HL-60 (cell line): Measurements from ENCODE around the gene ZMYND10.

Experiments used
- POLR2AphosphoS5 ChIP-seq: IDR thresholded peaks from 2 replicates; pipeline ENCODE4 v1.6.1; 2012; ENCODE audit warnings: low read depth
- TF ChIP-seq, protein P1 (sequence below): IDR thresholded peaks from one replicate; pipeline ENCODE4 v1.5.1; 2011; ENCODE audit warnings: low read length, control low read depth, inconsistent platforms; ENCODE audit not compliant: insufficient read depth
- TF ChIP-seq, protein P2 (sequence below): IDR thresholded peaks from 2 replicates; pipeline ENCODE4 v1.6.1; 2012; ENCODE audit warnings: low read depth; ENCODE audit not compliant: insufficient replicate concordance

DNA sequence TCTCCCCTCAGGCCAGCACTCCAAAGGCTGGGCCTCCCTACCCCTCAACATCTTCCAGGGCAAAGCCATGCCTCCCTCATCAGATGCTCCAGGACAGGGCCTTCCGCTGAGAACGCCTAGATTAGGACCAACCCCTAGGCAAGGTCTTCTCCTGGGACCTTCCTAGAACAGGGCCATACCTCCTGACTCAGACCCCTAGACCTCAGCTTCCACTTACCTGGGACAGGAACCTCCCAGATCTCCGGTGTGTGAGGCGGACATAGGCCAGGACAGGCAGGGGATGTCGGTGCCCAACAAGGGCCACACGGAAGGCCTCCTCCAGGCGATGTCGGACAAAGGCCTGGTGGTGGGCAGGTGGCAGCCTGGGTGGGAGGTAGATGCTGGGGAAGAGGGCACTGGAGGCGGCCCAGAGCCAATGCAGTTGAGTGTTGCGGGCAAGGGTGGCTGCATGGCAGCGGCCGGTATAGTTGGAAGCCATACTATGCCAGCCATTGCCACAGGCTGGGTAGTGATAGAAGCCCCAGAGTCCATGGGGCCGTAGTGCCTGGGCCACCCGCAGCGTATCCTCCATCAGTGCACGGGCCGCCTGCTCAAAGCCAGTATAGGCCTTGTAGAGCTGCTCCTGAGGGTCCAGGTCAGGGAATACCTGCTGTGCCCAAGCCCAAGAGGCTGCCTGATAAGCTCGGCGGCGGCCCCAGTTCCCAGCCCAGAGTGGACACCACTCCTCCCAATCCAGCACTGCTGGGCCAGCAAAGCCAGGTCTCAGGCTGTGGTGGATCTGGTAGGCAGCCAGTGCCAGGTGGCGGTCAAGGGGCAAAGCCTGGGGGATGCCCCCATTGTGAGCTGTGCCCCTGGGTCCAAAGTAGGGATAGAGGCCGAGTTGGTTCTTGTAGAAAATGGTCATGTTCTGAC, 50.8 kb downstream of the ZMYND10 start:
- TF ChIP-seq, protein P1, sequence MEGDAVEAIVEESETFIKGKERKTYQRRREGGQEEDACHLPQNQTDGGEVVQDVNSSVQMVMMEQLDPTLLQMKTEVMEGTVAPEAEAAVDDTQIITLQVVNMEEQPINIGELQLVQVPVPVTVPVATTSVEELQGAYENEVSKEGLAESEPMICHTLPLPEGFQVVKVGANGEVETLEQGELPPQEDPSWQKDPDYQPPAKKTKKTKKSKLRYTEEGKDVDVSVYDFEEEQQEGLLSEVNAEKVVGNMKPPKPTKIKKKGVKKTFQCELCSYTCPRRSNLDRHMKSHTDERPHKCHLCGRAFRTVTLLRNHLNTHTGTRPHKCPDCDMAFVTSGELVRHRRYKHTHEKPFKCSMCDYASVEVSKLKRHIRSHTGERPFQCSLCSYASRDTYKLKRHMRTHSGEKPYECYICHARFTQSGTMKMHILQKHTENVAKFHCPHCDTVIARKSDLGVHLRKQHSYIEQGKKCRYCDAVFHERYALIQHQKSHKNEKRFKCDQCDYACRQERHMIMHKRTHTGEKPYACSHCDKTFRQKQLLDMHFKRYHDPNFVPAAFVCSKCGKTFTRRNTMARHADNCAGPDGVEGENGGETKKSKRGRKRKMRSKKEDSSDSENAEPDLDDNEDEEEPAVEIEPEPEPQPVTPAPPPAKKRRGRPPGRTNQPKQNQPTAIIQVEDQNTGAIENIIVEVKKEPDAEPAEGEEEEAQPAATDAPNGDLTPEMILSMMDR: no peak
- no peak for TF ChIP-seq POLR2AphosphoS5
- TF ChIP-seq, protein P2, sequence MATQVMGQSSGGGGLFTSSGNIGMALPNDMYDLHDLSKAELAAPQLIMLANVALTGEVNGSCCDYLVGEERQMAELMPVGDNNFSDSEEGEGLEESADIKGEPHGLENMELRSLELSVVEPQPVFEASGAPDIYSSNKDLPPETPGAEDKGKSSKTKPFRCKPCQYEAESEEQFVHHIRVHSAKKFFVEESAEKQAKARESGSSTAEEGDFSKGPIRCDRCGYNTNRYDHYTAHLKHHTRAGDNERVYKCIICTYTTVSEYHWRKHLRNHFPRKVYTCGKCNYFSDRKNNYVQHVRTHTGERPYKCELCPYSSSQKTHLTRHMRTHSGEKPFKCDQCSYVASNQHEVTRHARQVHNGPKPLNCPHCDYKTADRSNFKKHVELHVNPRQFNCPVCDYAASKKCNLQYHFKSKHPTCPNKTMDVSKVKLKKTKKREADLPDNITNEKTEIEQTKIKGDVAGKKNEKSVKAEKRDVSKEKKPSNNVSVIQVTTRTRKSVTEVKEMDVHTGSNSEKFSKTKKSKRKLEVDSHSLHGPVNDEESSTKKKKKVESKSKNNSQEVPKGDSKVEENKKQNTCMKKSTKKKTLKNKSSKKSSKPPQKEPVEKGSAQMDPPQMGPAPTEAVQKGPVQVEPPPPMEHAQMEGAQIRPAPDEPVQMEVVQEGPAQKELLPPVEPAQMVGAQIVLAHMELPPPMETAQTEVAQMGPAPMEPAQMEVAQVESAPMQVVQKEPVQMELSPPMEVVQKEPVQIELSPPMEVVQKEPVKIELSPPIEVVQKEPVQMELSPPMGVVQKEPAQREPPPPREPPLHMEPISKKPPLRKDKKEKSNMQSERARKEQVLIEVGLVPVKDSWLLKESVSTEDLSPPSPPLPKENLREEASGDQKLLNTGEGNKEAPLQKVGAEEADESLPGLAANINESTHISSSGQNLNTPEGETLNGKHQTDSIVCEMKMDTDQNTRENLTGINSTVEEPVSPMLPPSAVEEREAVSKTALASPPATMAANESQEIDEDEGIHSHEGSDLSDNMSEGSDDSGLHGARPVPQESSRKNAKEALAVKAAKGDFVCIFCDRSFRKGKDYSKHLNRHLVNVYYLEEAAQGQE: no peak
